HEK293 (cell line): ENCODE measurements around the gene ZNF232.
"Not testable (repeated sequence)": the region's sequence is repeated elsewhere in the genome, so short reads cannot be mapped to it uniquely, and the experiment has no call there.

Source experiments
- CTCF ChIA-PET: fragments of 350-600 bp; formaldehyde crosslinking; extraction: SDS; loops from one replicate; lab custom pipeline; 2021; ENCODE audit warnings: antibody characterized with exemption; lab: Yijun Ruan, JAX
- POLR2A ChIA-PET: fragments of 300-600 bp; formaldehyde crosslinking; extraction: SDS; loops from one replicate; lab custom pipeline; 2020; ENCODE audit warnings: antibody characterized with exemption, inconsistent platforms; lab: Yijun Ruan, JAX
- H3K27ac ChIP-seq: fragments of 200-500 bp; sonication (Bioruptor generic); 2 replicates; pipeline ENCODE4 v1.5.1; 2014; ENCODE audit warnings: low read depth, low read length, control low read depth, inconsistent platforms; ENCODE audit errors: extremely low read depth
- H3K36me3 ChIP-seq, 2 experiments: fragments of 200-500 bp in 1 of 2; sonication (Bioruptor generic) in 1 of 2; 1 replicate in 1 of 2; 2 replicates in 1 of 2; pipeline ENCODE4 v1.5.1; 2014 to 2017; ENCODE audit warnings: inconsistent platforms in 2 of 2, low read length in 2 of 2; ENCODE audit not compliant: control insufficient read depth in 2 of 2, insufficient read depth in 1 of 2
- H3K4me1 ChIP-seq: fragments of 200-500 bp; sonication (Bioruptor generic); 2 replicates; pipeline ENCODE4 v1.5.1; 2014; ENCODE audit warnings: mild to moderate bottlenecking, low read length, inconsistent platforms; ENCODE audit not compliant: control insufficient read depth, insufficient read depth
- H3K4me3 ChIP-seq: 2 replicates; pipeline ENCODE4 v1.5.1; 2011; ENCODE audit warnings: low read depth, mild to moderate bottlenecking, control low read depth, low read length, moderate library complexity
- H3K9me3 ChIP-seq: fragments of 200-500 bp; sonication (Bioruptor generic); 2 replicates; pipeline ENCODE4 v1.5.1; 2014; ENCODE audit warnings: low read depth, low read length, inconsistent platforms; ENCODE audit not compliant: control insufficient read depth, insufficient read depth
- EGR2 ChIP-seq: fragments of 450-650 bp; formaldehyde crosslinking; IDR thresholded peaks from 2 replicates; pipeline ENCODE4 v1.5.1; 2016; ENCODE audit warnings: low read depth, missing biosample characterization, missing genetic modification characterization
- GLI2 ChIP-seq: fragments of 450-650 bp; formaldehyde crosslinking; IDR thresholded peaks from 2 replicates; pipeline ENCODE4; 2017; ENCODE audit warnings: missing biosample characterization, missing genetic modification characterization, low read depth, borderline replicate concordance
- GLI4 ChIP-seq: fragments of 450-650 bp; formaldehyde crosslinking; IDR thresholded peaks from 2 replicates; pipeline ENCODE4 v1.5.1; 2016; ENCODE audit warnings: missing biosample characterization, missing genetic modification characterization
- IKZF3 ChIP-seq: fragments of 450-650 bp; IDR thresholded peaks from 2 replicates; pipeline ENCODE4 v1.5.0; 2018; ENCODE audit warnings: missing biosample characterization, mild to moderate bottlenecking, missing genetic modification characterization, moderate library complexity
- YY1 ChIP-seq: fragments of 450-650 bp; formaldehyde crosslinking; IDR thresholded peaks from 2 replicates; pipeline ENCODE4 v1.5.1; 2018; ENCODE audit warnings: missing biosample characterization, missing genetic modification characterization
- ZFHX2 ChIP-seq: fragments of 450-650 bp; formaldehyde crosslinking; conservative IDR thresholded peaks from 2 replicates; pipeline ENCODE4 v1.5.1; 2016; ENCODE audit warnings: missing biosample characterization, missing genetic modification characterization
- ZNF174 ChIP-seq: fragments of 450-650 bp; formaldehyde crosslinking; IDR thresholded peaks from 2 replicates; pipeline ENCODE4 v1.5.0; 2017; ENCODE audit warnings: missing biosample characterization, mild to moderate bottlenecking, missing genetic modification characterization
- ZNF610 ChIP-seq: fragments of 450-650 bp; formaldehyde crosslinking; IDR thresholded peaks from 2 replicates; pipeline ENCODE4 v1.5.1; 2016; ENCODE audit warnings: missing biosample characterization, missing genetic modification characterization, borderline replicate concordance
- ZNF701 ChIP-seq: fragments of 450-650 bp; formaldehyde crosslinking; IDR thresholded peaks from 2 replicates; pipeline ENCODE4 v1.5.1; 2016; ENCODE audit warnings: missing biosample characterization, missing genetic modification characterization
- ZNF777 ChIP-seq: fragments of 450-650 bp; formaldehyde crosslinking; IDR thresholded peaks from 2 replicates; pipeline ENCODE4 v1.5.1; 2017; ENCODE audit warnings: missing biosample characterization, missing genetic modification characterization, borderline replicate concordance
- ZNF791 ChIP-seq: fragments of 450-650 bp; formaldehyde crosslinking; IDR thresholded peaks from 2 replicates; pipeline ENCODE4 v1.5.1; 2016; ENCODE audit warnings: missing biosample characterization, missing genetic modification characterization
- TF ChIP-seq, protein P1 (sequence below): fragments of 450-650 bp; formaldehyde crosslinking; IDR thresholded peaks from 2 replicates; pipeline ENCODE4; 2016; ENCODE audit warnings: missing biosample characterization, missing genetic modification characterization
- TF ChIP-seq, protein P2 (sequence below): fragments of 450-650 bp; formaldehyde crosslinking; IDR thresholded peaks from 2 replicates; pipeline ENCODE4 v1.5.1; 2017; ENCODE audit warnings: missing biosample characterization, missing genetic modification characterization
- TF ChIP-seq, protein P3 (sequence below): fragments of 450-650 bp; formaldehyde crosslinking; IDR thresholded peaks from 2 replicates; pipeline ENCODE4 v1.5.1; 2017; ENCODE audit warnings: missing biosample characterization, mild to moderate bottlenecking, missing genetic modification characterization, moderate library complexity
- TF ChIP-seq, protein P4 (sequence below): fragments of 450-650 bp; formaldehyde crosslinking; IDR thresholded peaks from 2 replicates; pipeline ENCODE4 v1.5.1; 2017; ENCODE audit warnings: missing biosample characterization, missing genetic modification characterization

The ZNF232 gene

DNA sequence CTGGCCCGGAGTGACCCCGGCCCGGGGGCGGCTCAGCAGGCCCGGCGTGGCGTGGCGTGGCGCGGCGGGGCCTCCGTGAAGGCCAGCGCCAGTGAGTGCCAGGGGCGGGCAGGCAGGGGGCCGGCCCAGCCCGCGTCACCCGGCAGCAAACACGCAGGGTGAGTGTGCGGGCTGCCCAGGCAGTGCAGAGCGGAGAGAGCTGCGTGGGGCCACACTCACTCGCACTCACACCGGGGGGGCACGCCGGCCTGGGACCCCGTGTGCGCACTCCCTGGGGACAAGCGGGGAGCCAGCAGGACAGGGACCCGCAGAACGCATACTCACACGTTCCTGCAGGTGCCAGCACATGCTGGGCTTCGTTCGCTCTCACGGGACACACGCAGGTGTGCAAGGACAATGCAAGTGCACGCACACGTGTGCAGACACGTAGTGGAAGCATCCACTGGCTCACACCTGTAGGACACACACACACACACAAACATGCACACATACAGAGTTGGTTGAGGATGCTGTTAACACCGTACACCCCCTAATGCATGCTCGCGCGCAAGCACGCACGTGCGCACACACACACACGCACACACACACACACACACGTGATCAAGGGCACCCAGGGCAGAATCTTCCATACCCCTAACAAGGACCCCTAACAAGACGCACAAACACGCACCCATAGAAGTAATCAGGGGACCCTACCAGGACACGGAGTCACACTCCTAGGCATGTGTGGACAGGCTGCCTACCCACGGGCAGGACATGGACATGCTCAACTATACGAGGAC is 11.9 kb upstream of the ZNF232 start (continued):
- no peak for TF ChIP-seq ZNF777 (tag by site-specific recombination)

DNA sequence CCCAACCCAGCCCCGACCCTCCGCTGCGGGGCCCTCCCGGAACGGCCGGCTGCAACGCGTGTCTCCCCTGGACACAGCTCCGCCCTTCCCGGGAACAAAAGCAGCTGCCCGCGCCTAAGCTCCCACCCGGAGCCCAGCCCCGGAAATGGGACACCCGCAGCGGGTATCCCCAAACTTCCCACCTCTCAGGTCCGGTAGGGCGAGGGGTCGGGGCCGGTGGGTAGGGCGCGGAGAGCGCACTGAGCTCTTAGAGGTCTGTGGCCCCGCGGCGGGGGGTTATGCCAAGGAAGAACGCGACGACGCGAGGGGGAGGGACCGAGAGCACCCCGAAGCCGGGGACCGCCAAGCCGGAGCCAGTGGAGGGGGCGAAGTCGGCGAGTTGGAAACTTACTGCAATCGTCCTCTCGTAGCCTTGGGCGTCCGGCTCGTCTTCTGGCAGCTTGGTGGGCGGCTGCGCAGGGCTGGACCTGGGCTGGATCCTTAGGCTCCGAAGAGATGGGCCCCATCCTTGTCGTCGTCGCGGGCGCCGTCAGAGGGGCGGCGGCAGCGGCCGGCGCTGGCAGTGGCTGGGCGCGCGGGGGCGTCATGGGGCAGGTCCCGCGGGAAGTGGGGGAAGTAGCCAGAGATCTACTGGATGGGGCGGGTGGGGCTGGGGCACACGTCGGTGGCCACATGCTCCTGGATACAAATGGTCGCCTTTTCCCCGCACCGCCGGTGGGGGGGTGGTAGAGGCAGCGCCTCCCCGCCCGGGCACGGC is 11.1 kb upstream of the ZNF232 start:
- H3K4me1 ChIP-seq: no peaks in the 10 kb centered on the region
- no peak for TF ChIP-seq ZNF610 (tag by site-specific recombination)
- TF ChIP-seq, protein P1, sequence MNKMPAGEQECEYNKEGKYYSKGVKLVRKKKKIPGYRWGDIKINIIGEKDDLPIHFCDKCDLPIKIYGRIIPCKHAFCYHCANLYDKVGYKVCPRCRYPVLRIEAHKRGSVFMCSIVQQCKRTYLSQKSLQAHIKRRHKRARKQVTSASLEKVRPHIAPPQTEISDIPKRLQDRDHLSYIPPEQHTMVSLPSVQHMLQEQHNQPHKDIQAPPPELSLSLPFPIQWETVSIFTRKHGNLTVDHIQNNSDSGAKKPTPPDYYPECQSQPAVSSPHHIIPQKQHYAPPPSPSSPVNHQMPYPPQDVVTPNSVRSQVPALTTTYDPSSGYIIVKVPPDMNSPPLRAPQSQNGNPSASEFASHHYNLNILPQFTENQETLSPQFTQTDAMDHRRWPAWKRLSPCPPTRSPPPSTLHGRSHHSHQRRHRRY (tag by site-specific recombination): no peak
- TF ChIP-seq, protein P2, sequence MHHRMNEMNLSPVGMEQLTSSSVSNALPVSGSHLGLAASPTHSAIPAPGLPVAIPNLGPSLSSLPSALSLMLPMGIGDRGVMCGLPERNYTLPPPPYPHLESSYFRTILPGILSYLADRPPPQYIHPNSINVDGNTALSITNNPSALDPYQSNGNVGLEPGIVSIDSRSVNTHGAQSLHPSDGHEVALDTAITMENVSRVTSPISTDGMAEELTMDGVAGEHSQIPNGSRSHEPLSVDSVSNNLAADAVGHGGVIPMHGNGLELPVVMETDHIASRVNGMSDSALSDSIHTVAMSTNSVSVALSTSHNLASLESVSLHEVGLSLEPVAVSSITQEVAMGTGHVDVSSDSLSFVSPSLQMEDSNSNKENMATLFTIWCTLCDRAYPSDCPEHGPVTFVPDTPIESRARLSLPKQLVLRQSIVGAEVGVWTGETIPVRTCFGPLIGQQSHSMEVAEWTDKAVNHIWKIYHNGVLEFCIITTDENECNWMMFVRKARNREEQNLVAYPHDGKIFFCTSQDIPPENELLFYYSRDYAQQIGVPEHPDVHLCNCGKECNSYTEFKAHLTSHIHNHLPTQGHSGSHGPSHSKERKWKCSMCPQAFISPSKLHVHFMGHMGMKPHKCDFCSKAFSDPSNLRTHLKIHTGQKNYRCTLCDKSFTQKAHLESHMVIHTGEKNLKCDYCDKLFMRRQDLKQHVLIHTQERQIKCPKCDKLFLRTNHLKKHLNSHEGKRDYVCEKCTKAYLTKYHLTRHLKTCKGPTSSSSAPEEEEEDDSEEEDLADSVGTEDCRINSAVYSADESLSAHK (tag by site-specific recombination): no peak
- no peak for TF ChIP-seq ZNF174
- no peak for TF ChIP-seq ZNF791 (tag by site-specific recombination)
- TF ChIP-seq GLI4 (tag by site-specific recombination): no peak
- no peak for TF ChIP-seq GLI2
- TF ChIP-seq, protein P3, sequence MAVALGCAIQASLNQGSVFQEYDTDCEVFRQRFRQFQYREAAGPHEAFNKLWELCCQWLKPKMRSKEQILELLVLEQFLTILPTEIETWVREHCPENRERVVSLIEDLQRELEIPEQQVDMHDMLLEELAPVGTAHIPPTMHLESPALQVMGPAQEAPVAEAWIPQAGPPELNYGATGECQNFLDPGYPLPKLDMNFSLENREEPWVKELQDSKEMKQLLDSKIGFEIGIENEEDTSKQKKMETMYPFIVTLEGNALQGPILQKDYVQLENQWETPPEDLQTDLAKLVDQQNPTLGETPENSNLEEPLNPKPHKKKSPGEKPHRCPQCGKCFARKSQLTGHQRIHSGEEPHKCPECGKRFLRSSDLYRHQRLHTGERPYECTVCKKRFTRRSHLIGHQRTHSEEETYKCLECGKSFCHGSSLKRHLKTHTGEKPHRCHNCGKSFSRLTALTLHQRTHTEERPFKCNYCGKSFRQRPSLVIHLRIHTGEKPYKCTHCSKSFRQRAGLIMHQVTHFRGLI (tag by site-specific recombination): no peak
- no peak for TF ChIP-seq ZNF701 (tag by site-specific recombination)
- TF ChIP-seq, protein P4, sequence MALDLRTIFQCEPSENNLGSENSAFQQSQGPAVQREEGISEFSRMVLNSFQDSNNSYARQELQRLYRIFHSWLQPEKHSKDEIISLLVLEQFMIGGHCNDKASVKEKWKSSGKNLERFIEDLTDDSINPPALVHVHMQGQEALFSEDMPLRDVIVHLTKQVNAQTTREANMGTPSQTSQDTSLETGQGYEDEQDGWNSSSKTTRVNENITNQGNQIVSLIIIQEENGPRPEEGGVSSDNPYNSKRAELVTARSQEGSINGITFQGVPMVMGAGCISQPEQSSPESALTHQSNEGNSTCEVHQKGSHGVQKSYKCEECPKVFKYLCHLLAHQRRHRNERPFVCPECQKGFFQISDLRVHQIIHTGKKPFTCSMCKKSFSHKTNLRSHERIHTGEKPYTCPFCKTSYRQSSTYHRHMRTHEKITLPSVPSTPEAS (tag by site-specific recombination): no peak
- TF ChIP-seq YY1 (tag by site-specific recombination): no peak
- no peak for TF ChIP-seq IKZF3 (tag by site-specific recombination)
- TF ChIP-seq ZNF777 (tag by site-specific recombination): no peak
- no peak for TF ChIP-seq EGR2 (tag by site-specific recombination)
- CTCF ChIA-PET: no interaction called here
- H3K27ac ChIP-seq: no peak overlapping the region
- H3K4me3 ChIP-seq: no peak overlapping the region
- H3K9me3 ChIP-seq: no peaks in the 10 kb centered on the region
- H3K36me3 ChIP-seq: no peaks in the 10 kb centered on the region
- POLR2A ChIA-PET: no interaction called here

DNA sequence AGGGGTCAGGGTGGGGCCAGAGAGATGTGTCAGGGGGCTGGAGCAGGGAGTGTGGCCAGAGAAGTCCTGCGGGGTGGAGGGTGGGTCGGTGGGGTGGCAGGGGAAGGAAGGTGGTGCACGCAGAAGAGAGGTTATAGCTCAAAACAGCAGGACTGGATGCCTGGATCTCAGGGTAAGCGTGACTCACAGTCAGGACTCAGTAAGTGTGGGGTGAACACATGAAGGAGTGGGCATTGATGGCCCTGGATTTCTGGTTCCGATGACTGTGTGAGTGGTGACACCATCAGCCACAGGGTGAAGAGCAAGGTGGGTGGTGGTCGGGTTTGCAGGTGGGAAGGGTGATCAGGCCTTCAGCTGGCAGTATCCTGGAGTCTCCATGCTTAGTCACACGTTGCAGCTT is 10.4 kb upstream of the ZNF232 start:
- H3K4me1 ChIP-seq, POLR2A ChIA-PET, H3K27ac ChIP-seq, H3K36me3 ChIP-seq, H3K9me3 ChIP-seq: not testable (repeated sequence)
- TF ChIP-seq ZFHX2 (tag by site-specific recombination) (peak; percentile 36; the same call in 1 of the 2 replicates), EGR2 (tag by site-specific recombination) (peak; percentile 52; the same call in 1 of the 2 replicates)
- TF ChIP-seq, all 188 proteins: peak for 2; not testable (repeated sequence) for 186
- CTCF ChIA-PET, H3K4me3 ChIP-seq: not testable (repeated sequence)
